ENCODE measurements around the gene CSNK1D. TPM values are rescaled to one million over a fixed set of nuclear protein-coding genes. Genes with fewer than 3 reads are reported as not detected.

CSNK1D gene
- total and polyA plus RNA-seq, 2 experiments from 2014 or later: 55.3 to 66.4 TPM

GRCh38 chr17:82302991-82303943 is 29.8 kb upstream of the CSNK1D start (continued):
- TF ChIP-seq ZNF462 (CRISPR knock-in tag; IDR thresholded peaks at IDR 0.05) (no peak), CREB1 (CRISPR knock-in tag; IDR thresholded peaks at IDR 0.05; ENCODE audit: low read depth) (no peak), EZH2phosphoT487 (IDR thresholded peaks at IDR 0.05; ENCODE audit: unreplicated experiment) (no peak), JUNB (IDR thresholded peaks at IDR 0.05; ENCODE audit: unreplicated experiment) (no peak)

GRCh38 chr17:82302568-82302963 is 29.1 kb upstream of the CSNK1D start:
- H3K4me3 Mint-ChIP-seq: no peak overlapping the region
- H3K4me3 ChIP-seq: no peak overlapping the region
- H3K27ac Mint-ChIP-seq: no peak overlapping the region
- ATAC-seq (no peak), DNase-seq (ENCODE audit: low spot score) (no peak)
- H4K20me1 ChIP-seq (replicated peaks; ENCODE audit: insufficient read depth): no peaks in the 10 kb centered on the region
- no peak overlapping the region for H3K27ac ChIP-seq (ENCODE audit: low read depth)
- H2AFZ ChIP-seq: no peak overlapping the region
- H3F3A ChIP-seq (replicated peaks; ENCODE audit: low read depth): no peaks in the 10 kb centered on the region; the same call in none of the 2 replicates
- peaks cover 5% of the 10 kb centered on the region; the same call in 2 of the 3 replicates for H3K4me1 Mint-ChIP-seq
- H3K4me1 ChIP-seq (ENCODE audit: insufficient read depth): no peaks in the 10 kb centered on the region
- H3K9me3 Mint-ChIP-seq: no peaks in the 10 kb centered on the region; the same call in 2 of the 3 replicates
- H3K4me2 ChIP-seq: no peak overlapping the region
- H3K36me3 Mint-ChIP-seq (ENCODE audit: low read depth): no peaks in the 10 kb centered on the region; the same call in 2 of the 3 replicates
- no peaks in the 10 kb centered on the region for H3K79me2 ChIP-seq (replicated peaks; ENCODE audit: insufficient read depth)
- H3K27me3 Mint-ChIP-seq (ENCODE audit: insufficient read depth, low read depth, poor library complexity): peaks cover 13% of the 10 kb centered on the region
- H3K27me3 ChIP-seq (ENCODE audit: insufficient read depth): no peaks in the 10 kb centered on the region
- no peaks in the 10 kb centered on the region for H3K36me3 ChIP-seq (ENCODE audit: insufficient read depth)
- no peaks in the 10 kb centered on the region for H3K9me2 ChIP-seq (ENCODE audit: insufficient read depth)
- TF ChIP-seq EZH2phosphoT487 (IDR thresholded peaks at IDR 0.05; ENCODE audit: unreplicated experiment) (no peak), ZNF462 (CRISPR knock-in tag; IDR thresholded peaks at IDR 0.05) (no peak), EZH2 (IDR thresholded peaks at IDR 0.05; ENCODE audit: low read depth, unreplicated experiment) (no peak), STAT1 (IDR thresholded peaks at IDR 0.05; ENCODE audit: unreplicated experiment) (no peak), POLR2AphosphoS5 (IDR thresholded peaks at IDR 0.05; ENCODE audit: low read depth) (no peak), JUNB (IDR thresholded peaks at IDR 0.05; ENCODE audit: unreplicated experiment) (no peak)
